Naive thymus-derived CD8-positive, alpha-beta T cell (primary cell): Measurements from ENCODE around the gene HK3. TPM values are rescaled to one million over a fixed set of nuclear protein-coding genes. Genes with fewer than 3 reads are reported as not detected.
A peak's percentile ranks its signal among the peaks of the same experiment; 100 is the strongest.

Experiments
- ATAC-seq, 2 donors: fragments of 150-1000 bp; cut with Tn5 transposase in 1 of 2; sonication (Bioruptor Pico), chemical (Tn5 transposase) in 1 of 2; 1 replicate in 1 of 2; 2 replicates in 1 of 2; pipeline ENCODE4 v1.10.0; 2021; ENCODE audit warnings: mild to moderate bottlenecking in 2 of 2, moderate library complexity in 2 of 2
- POLR2A ChIA-PET: fragments of 350-600 bp; sonication (Branson Sonifier 250); formaldehyde crosslinking; loops from one replicate; lab custom pipeline; 2021; ENCODE audit warnings: antibody characterized with exemption; lab: Charles Lee
- DNase-seq, 10 donors: peaks; one replicate each; pipeline versions ENCODE4 v3.0.0 to v3.0.0-alpha.2; 2020 to 2022
- H3K27ac Mint-ChIP-seq, 10 donors: one replicate each; pipeline ENCODE4 v1.8.0; 2020 to 2022; ENCODE audit warnings: mild to moderate bottlenecking in 10 of 10, mixed read lengths in 10 of 10, moderate library complexity in 4 of 10, inconsistent platforms in 1 of 10
- H3K27me3 Mint-ChIP-seq, 5 donors: one replicate each; pipeline ENCODE4 v1.8.0; 2021 to 2022; ENCODE audit warnings: mixed read lengths in 5 of 5
- H3K36me3 Mint-ChIP-seq, 3 donors: one replicate each; pipeline ENCODE4 v1.8.0; 2020 to 2022; ENCODE audit warnings: mixed read lengths in 3 of 3, mild to moderate bottlenecking in 2 of 3, inconsistent platforms in 1 of 3
- H3K4me1 Mint-ChIP-seq, 4 donors: one replicate each; pipeline ENCODE4 v1.8.0; 2021 to 2022; ENCODE audit warnings: mixed read lengths in 4 of 4
- H3K4me3 Mint-ChIP-seq, 10 donors: one replicate each; pipeline ENCODE4 v1.8.0; 2020 to 2022; ENCODE audit warnings: mild to moderate bottlenecking in 10 of 10, mixed read lengths in 10 of 10, moderate library complexity in 6 of 10, inconsistent platforms in 1 of 10
- H3K9me3 Mint-ChIP-seq, 9 donors: one replicate each; pipeline ENCODE4 v1.8.0; 2020 to 2022; ENCODE audit warnings: mixed read lengths in 9 of 9, mild to moderate bottlenecking in 3 of 9, inconsistent platforms in 1 of 9, moderate library complexity in 1 of 9
- polyA plus RNA-seq, 3 donors: library from polyadenylated mRNA; unstranded; fragments of 300-500 nt; fragmentation: Illumina TruSeq; gene quantifications; one replicate each; pipeline ENCODE4 v1.2.3, GENCODE V29; 2021
- total RNA-seq, 8 experiments: library from RNA in 2 of 8; stranded (reverse) in 2 of 8; gene quantifications; one replicate each; pipeline ENCODE4 v1.2.3 and lab custom pipeline; 2021 to 2026

Gene HK3
- total and polyA plus RNA-seq, 5 experiments from 2014 or later: 0.21 to 0.86 (median 0.38) TPM; not detected in 1

DNA sequence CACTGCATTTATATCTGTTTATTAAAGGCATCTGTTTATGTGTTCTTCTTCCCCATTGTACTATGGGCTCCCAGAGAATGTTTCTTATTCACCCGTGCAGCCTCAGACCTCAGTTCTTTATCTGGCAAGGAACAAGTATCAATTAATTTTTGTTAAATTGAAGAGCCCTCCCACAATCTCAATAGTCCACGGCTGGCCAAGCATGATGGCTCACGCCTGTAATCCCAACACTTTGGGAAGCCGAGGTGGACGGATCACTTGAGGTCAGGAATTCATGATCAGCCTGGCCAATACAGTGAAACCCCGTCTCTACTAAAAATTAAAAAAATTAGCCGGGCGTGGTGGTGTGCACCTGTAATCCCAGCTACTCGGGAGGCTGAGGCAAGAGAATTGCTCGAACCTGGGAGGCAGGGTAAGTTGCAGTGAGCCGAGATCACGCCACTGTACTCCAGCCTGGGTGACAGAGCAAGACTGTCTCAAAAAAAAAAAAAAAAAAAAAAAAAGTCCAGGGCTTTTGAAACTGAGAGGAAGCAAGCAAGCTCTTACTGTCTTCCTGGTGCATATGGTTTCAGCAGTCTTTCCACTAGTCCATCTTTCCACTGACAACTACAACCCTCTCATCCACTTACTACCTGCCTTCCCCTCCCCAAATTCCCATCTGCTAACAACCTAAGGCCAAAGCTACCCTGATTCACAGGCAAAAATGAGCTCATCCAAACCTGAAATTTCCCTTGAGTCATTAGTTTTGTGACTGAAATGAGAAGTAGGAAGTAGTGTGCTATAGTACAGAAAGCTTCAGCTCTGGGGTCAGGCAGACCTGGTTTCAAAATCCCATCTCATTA lies 2.3 kb upstream of the HK3 start:
- H3K4me3 Mint-ChIP-seq: peak overlapping the region in 1 of 10 donors; percentile 17
- POLR2A ChIA-PET: no interaction called here
- ATAC-seq (no peak), DNase-seq (no peak)
- peak overlapping the region in 5 of 10 donors; percentile 14 to 67 (median 45) for H3K27ac Mint-ChIP-seq
- peaks cover 0 to 13% (median 4%) of the 10 kb centered on the region in 5 donors for H3K27me3 Mint-ChIP-seq
- H3K9me3 Mint-ChIP-seq: no peaks in the 10 kb centered on the region
- H3K36me3 Mint-ChIP-seq: peaks cover 5 to 37% (median 9%) of the 10 kb centered on the region in 3 donors
- peaks cover 12 to 30% (median 14%) of the 10 kb centered on the region in 4 donors for H3K4me1 Mint-ChIP-seq

DNA sequence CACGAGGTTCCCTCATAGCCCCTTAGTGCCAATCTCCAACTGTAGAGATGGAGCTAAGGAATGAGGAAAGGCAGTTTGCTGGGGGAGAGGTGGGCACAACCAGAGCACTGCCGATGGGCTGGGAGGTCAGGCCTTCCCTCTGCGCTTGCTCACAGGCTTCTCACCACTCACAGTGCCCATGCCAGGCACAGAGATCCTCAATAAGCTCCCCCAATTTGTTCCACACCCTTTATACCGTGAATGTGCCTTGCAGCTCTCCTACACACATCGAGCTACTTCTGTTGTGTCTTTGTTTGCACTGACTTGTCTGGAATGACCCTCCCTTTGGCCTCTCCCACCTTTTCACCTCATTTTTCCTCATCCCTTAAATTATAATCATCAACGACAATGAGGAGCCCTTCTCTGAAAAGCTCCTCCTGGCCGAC lies 1.6 kb upstream of the HK3 start:
- H3K4me3 Mint-ChIP-seq: no peak overlapping the region
- peaks cover 12 to 30% (median 14%) of the 10 kb centered on the region in 4 donors for H3K4me1 Mint-ChIP-seq
- peak overlapping the region in 2 of 10 donors; percentile 60 to 67 for H3K27ac Mint-ChIP-seq
- ATAC-seq (no peak), DNase-seq (no peak)
- POLR2A ChIA-PET: no interaction called here
- peaks cover 5 to 30% (median 9%) of the 10 kb centered on the region in 3 donors for H3K36me3 Mint-ChIP-seq
- H3K9me3 Mint-ChIP-seq: no peaks in the 10 kb centered on the region
- peaks cover 0 to 13% (median 4%) of the 10 kb centered on the region in 5 donors for H3K27me3 Mint-ChIP-seq

DNA sequence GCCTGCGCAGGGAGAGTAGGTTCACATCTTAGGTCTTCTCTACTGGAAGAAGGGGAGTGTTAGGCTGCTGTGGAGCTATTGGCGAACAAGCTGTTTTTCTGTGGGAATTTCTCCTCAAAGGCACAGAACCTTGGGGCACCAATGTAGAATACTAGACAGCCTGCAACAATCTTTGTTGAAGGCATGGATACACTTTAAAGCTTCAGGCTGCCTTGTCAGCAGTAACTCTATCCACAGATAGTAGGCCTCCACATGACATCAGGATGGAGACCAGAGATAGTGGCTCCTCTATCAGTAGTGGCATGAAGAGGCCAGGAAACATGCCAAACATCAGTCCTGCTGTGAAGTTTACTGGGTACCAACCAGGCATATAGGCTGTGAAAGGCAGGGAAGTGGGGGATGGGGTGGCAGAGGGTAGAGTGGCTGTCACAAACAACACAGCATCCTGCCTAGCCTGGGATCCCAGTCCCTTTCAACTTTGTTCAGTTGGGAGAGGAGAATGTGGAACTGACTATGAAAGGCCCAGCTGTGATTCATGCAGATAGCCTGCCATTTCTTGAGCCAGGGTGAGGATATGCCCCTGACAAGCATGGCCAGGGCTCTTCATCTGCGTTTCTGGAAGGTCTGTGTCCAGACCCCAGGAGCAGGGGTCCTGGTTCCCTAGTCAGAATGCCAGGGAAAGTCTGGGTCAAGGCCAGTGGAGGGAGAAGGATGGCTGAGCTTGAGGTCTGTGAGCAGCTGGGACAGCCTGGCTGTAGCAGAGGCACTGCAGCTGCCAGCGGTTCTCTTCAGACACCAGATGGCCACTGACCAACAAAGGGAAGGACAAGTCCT lies 1.0 kb upstream of the HK3 start:
- H3K27me3 Mint-ChIP-seq: peaks cover 0 to 13% (median 6%) of the 10 kb centered on the region in 5 donors
- POLR2A ChIA-PET: interaction anchor here (0.6 kb wide), 1 partner anchor 343 kb away, joined by 3 read pairs; no protein-coding TSS in a partner anchor
- H3K36me3 Mint-ChIP-seq: peaks cover 3 to 24% (median 5%) of the 10 kb centered on the region in 3 donors
- DNase-seq: no peak
- no peak for ATAC-seq
- peaks cover 13 to 31% (median 16%) of the 10 kb centered on the region in 4 donors for H3K4me1 Mint-ChIP-seq
- peak overlapping the region in 5 of 10 donors; percentile 4 to 69 (median 33) for H3K27ac Mint-ChIP-seq
- H3K4me3 Mint-ChIP-seq: no peak overlapping the region
- H3K9me3 Mint-ChIP-seq: no peaks in the 10 kb centered on the region

DNA sequence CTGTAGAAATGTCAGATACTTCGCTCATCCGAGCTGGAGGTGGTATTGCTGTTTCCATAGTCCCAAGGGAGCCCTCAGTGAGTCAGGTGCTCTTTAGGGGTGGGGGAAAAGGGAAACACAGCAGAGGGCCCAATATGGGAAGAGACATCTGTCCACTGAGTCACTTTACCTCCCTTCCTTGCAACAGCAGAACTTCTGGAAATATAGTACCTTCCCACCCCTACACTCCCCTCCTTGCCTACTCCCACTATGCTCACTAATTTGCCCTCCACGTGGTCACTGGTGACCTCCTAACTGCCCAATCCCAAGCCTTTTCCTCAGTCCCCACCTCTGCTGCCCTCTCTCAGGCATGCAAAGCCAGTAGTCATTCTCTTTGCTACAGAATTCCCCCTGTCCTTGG lies 1.9 kb downstream of the HK3 start:
- Mint-ChIP-seq H3K9me3 (no peaks in the 10 kb centered on the region), H3K4me3 (peak overlapping the region in 1 of 10 donors; percentile 36), H3K27me3 (peaks cover 0 to 16% (median 13%) of the 10 kb centered on the region in 5 donors), H3K36me3 (peaks cover 0 to 3% (median 0%) of the 10 kb centered on the region in 3 donors), H3K27ac (no peak overlapping the region), H3K4me1 (peaks cover 13 to 25% (median 16%) of the 10 kb centered on the region in 4 donors)
- no peak for ATAC-seq
- POLR2A ChIA-PET: no interaction called here
- no peak for DNase-seq

DNA sequence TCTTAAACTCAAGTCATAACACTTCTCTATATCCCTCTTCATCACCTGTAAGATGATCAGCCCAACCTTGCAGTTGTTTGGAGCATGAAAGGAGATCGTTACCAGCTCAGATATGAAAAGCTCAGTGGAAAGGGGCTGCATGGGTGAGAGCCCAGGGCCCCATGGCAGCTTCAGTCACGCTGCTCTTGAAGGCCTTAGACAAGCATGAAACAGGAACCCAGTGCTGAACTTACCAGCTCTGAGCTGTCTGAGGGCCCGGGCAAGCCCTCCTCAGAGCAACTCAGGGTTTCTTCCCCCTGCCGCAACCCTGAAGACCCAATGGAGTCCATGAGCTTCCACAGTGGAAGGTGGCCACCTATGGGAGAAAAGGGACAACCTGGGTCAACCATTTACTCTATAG lies 3.3 kb downstream of the HK3 start:
- Mint-ChIP-seq H3K4me1 (peaks cover 10 to 18% (median 15%) of the 10 kb centered on the region in 4 donors), H3K4me3 (peak overlapping the region in 1 of 10 donors; percentile 58), H3K9me3 (no peaks in the 10 kb centered on the region), H3K27me3 (peaks cover 7 to 28% (median 20%) of the 10 kb centered on the region in 5 donors), H3K36me3 (no peaks in the 10 kb centered on the region), H3K27ac (no peak overlapping the region)
- POLR2A ChIA-PET: no interaction called here
- DNase-seq (no peak), ATAC-seq (no peak)

DNA sequence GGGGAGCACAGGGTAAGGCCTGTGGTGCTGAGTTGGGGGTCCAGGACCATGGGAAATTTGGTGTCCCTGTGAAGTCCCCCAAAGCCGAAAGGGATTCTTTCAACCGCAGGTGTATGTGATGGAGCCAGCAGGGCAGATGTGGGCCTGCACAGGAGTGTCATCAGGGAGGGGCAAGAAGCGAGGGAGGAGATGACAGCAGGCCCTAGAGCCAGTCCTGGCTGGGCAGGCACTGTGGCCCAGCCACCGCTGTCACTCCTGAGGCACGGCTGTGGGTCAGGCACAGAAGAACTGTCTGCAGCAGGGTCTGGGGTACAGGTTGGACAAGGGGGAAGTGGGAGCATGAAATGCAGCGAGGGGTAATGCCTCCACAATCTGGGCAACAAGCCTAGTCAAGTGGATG lies 4.8 kb downstream of the HK3 start:
- Mint-ChIP-seq H3K27me3 (peaks cover 7 to 38% (median 26%) of the 10 kb centered on the region in 5 donors), H3K27ac (no peak overlapping the region), H3K4me3 (no peak overlapping the region), H3K9me3 (peaks cover 0 to 2% (median 0%) of the 10 kb centered on the region in 9 donors), H3K4me1 (peaks cover 6 to 11% (median 8%) of the 10 kb centered on the region in 4 donors), H3K36me3 (no peaks in the 10 kb centered on the region)
- DNase-seq (no peak), ATAC-seq (no peak)
- POLR2A ChIA-PET: no interaction called here

DNA sequence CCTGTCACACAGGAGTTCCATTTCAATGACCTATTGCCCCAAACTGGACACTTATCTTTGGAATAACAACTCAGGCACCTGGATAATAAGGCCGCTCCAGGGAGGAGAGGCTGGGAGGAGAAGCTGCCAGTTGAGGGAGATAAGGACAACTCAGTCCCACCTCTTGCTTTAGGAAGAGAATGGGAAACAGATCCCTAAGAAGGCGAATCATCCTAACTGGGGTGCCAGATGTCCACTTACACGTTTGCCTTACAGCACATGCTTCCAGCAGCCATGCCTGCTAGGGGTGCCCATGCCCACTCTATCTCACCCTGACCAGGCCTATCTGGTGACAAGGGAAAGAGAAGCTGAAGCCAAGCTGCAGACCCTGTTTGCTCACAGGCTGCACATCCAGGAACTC lies 6.5 kb downstream of the HK3 start:
- Mint-ChIP-seq H3K4me3 (no peak overlapping the region), H3K27me3 (peaks cover 7 to 35% (median 20%) of the 10 kb centered on the region in 5 donors), H3K36me3 (no peaks in the 10 kb centered on the region), H3K9me3 (peaks cover 0 to 2% (median 0%) of the 10 kb centered on the region in 9 donors), H3K27ac (peak overlapping the region in 1 of 10 donors; percentile 74), H3K4me1 (peaks cover 0 to 5% (median 2%) of the 10 kb centered on the region in 4 donors)
- DNase-seq (no peak), ATAC-seq (no peak)
- POLR2A ChIA-PET: no interaction called here

DNA sequence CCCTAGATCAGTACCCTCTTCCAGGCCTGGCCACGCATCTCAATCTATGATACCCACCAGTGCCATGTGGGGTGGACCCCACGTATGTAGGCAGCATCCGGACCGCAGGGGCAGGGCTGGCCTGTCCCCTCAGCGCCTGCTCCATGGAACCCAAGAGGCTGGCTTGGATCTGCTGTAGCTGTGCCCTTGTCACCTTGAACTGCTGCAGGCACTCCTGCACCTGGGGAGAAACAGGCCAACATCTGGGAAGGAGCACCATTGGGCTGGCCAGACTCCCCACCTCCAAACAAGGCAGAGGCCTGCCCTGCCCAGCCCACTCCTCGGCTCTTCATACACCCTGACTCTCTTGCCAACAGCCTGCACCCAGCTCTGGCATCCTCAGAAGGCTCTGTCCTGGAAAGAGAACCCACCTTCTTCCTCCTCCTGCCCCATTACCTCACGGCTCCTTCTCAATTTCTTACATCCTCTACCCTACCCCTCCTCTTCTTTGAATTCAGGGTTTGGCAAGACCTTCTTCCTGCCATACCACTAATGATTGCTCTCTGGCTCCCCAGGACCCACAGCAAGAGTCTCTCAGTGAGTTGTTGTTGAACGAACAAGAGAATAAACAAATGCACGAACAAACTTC lies 7.7 kb downstream of the HK3 start:
- POLR2A ChIA-PET: no interaction called here
- no peak for ATAC-seq
- H3K4me3 Mint-ChIP-seq: no peak overlapping the region

DNA sequence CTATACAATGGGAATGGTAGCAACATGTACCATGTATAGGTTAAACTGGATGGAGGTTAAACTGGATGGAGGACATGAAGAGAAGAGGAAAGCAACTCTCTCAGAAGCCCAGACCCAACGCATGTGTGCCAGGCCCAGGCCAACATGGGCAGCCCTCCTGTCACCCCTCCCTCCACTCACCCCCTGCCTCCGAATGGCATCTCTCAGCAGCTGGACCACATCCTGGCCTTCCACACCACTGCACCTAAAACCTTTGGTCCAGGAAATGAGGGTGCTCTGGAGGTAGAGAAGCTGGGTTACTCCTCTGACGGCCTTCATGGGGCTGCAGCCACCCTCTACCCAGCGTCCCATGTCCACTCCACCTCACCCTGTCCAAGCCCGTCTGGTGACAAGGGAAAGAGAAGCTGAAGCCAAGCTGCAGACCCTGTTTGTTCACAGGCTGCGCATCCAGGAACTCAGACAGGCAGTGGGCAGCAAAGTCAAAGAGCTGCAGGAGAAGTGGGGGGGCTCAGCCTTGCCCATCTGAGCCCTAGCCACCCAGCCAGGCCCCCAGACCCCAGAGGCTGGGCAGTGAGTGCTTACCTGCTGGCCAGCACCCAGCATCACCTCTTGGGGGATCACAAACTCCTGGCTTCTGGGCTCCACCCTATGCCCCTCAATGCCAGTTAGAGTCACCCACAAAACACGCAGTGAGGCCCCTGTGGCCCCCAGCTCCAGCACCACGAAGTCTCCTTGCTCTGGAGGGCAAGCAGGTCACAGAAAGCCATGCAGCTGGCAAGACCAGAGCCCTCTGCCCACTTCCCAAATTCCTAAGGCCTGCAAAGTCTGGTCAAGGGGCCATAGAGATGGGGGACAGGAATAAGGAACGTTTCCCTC lies 8.5 kb downstream of the HK3 start:
- peaks cover 0 to 4% (median 2%) of the 10 kb centered on the region in 4 donors for H3K4me1 Mint-ChIP-seq
- ATAC-seq: no peak
- peaks cover 3 to 31% (median 14%) of the 10 kb centered on the region in 5 donors for H3K27me3 Mint-ChIP-seq
- DNase-seq: no peak
- H3K4me3 Mint-ChIP-seq: no peak overlapping the region
- POLR2A ChIA-PET: no interaction called here
- peak overlapping the region in 2 of 10 donors; percentile 7 to 69 for H3K27ac Mint-ChIP-seq
- H3K9me3 Mint-ChIP-seq: peaks cover 0 to 2% (median 0%) of the 10 kb centered on the region in 9 donors
- no peaks in the 10 kb centered on the region for H3K36me3 Mint-ChIP-seq

More for the DNA sequence above, 7.7 kb downstream of the HK3 start:
- Mint-ChIP-seq H3K27ac (no peak overlapping the region), H3K36me3 (no peaks in the 10 kb centered on the region), H3K9me3 (peaks cover 0 to 2% (median 0%) of the 10 kb centered on the region in 9 donors), H3K4me1 (peaks cover 0 to 5% (median under 1%) of the 10 kb centered on the region in 4 donors), H3K27me3 (peaks cover 4 to 31% (median 14%) of the 10 kb centered on the region in 5 donors)
- no peak for DNase-seq

DNA sequence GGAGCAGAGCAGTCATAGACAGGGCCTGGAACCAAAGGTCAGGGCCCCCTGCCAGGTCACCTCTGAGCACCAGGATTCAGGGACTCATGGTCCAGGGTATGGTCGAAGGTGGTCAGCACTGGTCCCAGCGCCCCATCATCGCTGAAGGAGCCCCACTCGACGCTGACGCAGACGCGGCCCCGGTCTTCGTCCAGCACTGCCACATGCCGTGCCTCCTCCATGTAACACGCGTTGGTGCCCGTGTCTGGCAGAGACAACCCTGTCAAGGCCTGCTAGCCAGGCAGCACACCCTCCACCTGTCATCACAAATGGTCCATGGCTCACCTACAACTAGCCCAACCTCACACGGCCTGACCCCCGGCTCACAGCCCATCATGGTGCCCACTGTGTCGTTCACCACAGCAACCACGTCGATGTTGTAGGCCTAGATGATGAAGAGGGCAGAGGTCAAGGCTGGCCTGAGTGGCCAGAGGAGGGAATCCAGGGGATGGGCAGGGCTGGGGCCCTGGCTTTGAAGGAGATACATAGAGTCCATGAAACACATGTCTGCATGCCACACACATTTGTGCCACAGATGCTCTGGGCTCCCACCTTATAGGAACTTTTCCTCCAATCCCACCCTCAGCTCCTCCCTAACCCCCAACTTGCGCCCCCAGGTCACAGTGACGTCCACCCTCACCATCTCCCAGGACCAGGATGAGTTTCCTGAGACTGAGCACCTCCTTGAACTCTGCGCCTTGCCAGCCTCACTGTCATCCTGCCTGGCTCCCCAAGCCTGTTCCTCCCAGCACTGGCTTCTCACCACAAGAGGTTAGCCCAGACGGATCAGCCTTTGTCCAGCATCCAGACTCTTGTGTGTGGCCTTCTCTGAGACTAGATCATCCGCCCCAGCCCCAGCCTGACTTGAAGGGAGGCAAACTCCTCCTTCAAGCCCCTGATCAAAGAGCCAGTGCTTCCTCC lies 9.5 kb downstream of the HK3 start:
- no peak overlapping the region for H3K27ac Mint-ChIP-seq
- no peaks in the 10 kb centered on the region for H3K36me3 Mint-ChIP-seq
- peaks cover 0 to 2% (median 0%) of the 10 kb centered on the region in 9 donors for H3K9me3 Mint-ChIP-seq
- DNase-seq: no peak
- no peak for ATAC-seq
- H3K4me3 Mint-ChIP-seq: no peak overlapping the region
- POLR2A ChIA-PET: no interaction called here
- peaks cover 3 to 31% (median 14%) of the 10 kb centered on the region in 5 donors for H3K27me3 Mint-ChIP-seq
- peaks cover 0 to 1% (median 0%) of the 10 kb centered on the region in 4 donors for H3K4me1 Mint-ChIP-seq

DNA sequence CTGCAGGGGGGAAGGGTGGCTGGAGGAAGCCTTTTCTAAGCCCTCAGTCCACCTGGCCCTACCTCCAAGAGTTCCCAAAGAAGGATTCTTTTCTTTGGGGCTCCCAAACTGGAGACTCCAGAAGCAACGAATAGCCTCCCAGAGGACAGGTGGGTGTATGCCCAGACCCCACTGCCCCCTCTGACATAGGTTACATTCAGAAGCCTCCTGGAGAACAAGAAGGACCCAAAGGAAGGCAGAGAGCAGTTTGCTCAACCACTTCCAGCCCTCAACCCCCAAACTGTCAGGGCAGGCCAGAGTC lies 10.3 kb downstream of the HK3 start:
- H3K4me3 Mint-ChIP-seq: no peak overlapping the region
- no peak for DNase-seq
- POLR2A ChIA-PET: no interaction called here

More for the DNA sequence above, 10.3 kb downstream of the HK3 start:
- H3K9me3 Mint-ChIP-seq: peaks cover 0 to 2% (median 0%) of the 10 kb centered on the region in 9 donors
- H3K36me3 Mint-ChIP-seq: no peaks in the 10 kb centered on the region
- H3K27me3 Mint-ChIP-seq: peaks cover 3 to 25% (median 14%) of the 10 kb centered on the region in 5 donors
- no peak for ATAC-seq
- peaks cover 0 to 2% (median under 1%) of the 10 kb centered on the region in 4 donors for H3K4me1 Mint-ChIP-seq
- no peak overlapping the region for H3K27ac Mint-ChIP-seq
